LoVo (cell line): ENCODE results near the gene ZNF705A.
"Not testable (repeated sequence)": the region's sequence is repeated elsewhere in the genome, so short reads cannot be mapped to it uniquely, and the experiment has no call there.

Source experiments
- DNase-seq: peaks from one replicate; pipeline ENCODE4 v3.0.0-alpha.2; 2016; ENCODE audit warnings: low spot score

ZNF705A gene

GRCh38 chr12:8184206-8184605 is 27.4 kb downstream of the ZNF705A start:
- DNase-seq = not testable (repeated sequence)

DNA sequence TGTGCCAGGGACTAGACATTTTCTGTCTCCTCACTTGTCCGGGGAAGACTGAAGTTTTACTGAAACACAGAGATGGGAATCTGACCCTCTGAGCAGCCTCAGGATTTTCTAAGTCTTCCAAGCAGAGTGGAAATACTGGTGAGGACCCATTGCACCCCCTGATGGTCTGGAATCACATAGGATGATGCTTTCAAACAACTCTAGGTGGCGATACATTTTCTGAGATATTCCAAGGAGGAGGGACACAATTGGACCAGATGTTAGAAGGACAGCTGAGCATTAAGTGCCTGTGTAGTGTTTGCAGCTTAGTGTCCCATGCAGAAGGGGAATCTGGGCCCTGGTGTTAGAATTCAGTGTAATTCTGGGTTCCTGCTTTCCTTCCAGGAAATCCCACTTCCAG is 31.3 kb downstream of the ZNF705A start:
- DNase-seq = not testable (repeated sequence)

DNA sequence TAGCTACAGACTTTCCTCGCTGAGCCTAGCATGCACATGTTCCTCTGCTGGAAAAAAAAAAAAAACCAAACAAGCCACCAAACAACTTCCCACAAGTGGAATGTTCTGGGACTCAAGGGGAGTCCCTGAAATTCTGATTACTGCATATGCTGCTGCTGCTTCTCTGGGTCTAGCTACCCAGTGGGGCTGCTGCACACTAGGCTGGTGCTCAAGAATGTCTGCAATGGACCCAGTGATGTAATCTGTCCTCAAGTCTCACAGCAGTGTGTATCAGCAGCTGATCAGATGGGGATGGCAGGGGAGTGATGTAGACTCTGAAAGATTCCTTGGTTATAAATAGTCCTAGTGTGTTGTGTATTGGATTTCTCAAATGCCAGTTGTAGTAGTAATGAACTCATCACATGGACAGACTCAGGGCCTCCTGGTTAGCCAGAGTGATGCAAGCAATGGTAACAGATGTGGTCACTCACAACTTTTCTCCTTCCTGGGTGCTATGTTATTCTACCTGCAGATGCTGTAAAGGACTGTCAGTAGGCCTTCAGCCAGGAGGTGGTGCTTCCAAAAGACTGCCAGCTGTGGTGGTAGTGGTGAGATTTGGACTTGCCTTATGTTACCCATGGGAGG is 41.0 kb downstream of the ZNF705A start:
- not testable (repeated sequence) for DNase-seq

DNA sequence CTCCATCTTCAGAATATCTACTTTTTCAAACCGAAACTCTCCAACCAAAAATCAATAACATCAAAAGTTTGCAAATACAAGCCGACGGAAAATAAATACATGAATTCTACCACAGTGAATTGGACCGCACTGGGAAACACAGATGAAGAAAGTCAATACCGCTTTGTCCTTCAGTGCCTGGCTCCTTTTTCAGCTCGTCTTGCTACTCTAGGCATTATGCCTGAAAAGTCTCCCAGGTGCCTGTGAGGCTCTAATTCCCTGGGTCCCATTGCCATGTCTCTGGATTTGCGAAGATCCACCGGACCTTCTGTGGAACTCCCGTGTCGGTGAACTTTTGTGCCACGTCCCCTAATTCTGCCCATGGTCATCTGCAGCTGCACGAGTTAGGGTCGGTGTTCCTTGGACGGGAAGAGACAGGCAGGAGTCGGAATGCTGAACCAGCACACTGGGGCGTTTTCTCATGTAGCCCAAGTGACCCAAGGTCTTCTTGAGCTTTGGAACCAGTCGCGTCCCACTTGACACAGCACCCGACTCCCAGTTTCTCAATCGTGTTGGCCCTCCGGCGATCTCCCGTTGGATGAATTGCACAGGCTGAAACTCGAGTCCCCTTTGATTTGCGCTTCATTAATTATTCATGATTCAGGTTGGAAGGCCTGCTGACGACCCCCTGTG is 62.0 kb downstream of the ZNF705A start:
- not testable (repeated sequence) for DNase-seq

DNA sequence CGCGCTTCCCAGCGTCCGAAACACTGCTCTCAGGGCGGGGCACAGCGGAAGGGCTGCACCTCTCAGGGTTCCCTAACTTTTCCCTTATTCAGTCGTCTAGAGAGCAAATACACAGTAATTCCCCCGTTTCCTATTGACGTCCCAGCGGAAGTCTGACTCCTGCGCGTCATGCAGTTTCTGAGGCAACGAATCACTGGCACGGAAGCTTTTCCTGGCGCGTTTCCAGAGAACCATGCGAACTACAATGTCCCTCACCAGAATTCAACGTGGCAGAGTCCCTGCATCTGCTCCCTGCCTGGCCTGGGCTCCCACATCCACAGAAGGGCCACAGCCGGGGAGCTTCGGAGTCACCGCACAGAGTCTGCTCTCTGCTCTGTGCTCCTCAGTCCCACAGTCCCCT is 64.6 kb downstream of the ZNF705A start:
- not testable (repeated sequence) for DNase-seq

DNA sequence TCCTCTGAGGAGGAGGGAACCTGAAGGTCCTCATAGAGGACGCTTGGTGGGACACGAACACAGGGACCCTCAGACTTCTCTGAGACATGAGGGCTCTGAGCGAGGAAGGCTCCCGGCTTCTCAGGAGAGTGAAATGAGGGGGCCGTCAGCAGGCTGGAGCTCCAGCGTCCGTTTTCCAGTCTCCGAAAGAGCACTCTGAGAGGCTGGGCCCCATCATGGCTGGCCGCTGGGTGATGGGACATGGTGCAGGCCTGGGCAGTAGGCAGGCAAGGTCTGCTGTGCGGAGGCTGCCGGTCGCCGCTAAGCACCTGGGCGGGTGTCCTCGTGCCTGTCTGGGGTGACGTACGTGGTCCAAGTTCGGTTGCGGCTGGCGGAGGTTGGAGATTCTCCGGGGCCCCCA is 65.0 kb downstream of the ZNF705A start:
- not testable (repeated sequence) for DNase-seq

- DNase-seq = not testable (repeated sequence)
These were observed 65.5 kb downstream of the ZNF705A start for GRCh38 chr12:8222303-8222702.

GRCh38 chr12:8223646-8224045 is 66.8 kb downstream of the ZNF705A start:
- not testable (repeated sequence) for DNase-seq

DNA sequence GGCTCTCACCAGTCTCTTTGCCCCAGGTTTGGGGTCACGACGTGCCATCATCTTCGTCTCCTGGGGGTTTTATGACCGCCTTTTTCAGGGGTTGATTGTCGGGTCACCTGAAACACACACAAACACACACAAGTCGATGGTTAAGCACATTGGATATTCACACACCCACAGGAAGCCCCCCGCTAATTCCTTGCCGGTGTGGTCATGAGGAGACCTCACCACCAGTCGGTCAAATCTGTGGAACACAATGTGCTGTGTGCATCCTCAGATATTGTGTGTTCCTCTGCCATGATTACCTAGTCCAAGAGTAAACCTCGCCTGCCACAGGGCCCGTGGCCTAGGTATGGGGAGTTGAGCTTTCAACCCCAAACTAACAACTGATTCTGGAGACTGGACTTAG is 68.0 kb downstream of the ZNF705A start:
- DNase-seq = not testable (repeated sequence)

DNA sequence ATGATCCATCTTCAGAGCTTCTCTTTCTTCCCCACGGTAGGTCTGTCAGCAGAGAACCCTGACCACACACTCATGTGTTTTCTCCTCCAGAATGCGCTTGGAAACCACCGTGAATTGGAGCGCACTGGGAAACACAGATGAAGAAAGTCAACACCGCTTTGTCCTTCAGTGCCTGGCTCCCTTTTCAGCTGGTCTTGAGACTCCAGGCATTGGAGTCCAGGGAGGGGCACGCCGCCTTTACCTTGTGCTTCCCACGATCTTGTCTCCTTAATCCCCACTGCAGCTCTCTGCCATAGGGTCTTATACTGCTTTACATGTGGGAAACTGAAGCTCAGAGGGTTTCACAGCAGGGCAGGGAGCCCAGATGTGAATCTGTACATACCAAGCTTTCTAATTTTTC is 69.5 kb downstream of the ZNF705A start:
- DNase-seq = no peak

- not testable (repeated sequence) for DNase-seq
These were observed 70.3 kb downstream of the ZNF705A start, which contains the start of gene FAM90A1 for GRCh38 chr12:8226992-8227731. Gene FAM90A1, minus strand, starts transcription at chr12:8227618. Its CDS starts 2,786 bp downstream, at chr12:8224832.

DNA sequence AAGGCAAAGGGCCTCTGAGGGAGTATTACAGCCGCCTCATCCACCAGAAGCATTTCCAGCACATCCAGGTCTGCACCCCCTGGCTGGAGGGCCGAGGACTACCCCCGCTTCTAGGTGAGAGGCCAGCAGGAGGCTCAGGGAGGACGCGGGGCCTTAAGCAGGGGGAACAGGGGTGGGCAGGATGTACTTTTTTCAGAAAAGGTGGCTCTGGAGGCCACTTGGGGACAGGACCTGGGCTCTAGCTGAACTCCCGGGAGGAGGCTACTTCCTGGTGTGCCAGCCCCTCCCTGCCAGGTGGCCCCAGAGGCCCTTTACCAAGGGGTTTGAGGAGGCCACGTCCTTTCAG is 70.9 kb downstream of the ZNF705A start:
- DNase-seq = not testable (repeated sequence)

GRCh38 chr12:8228607-8229006 is 71.8 kb downstream of the ZNF705A start:
- not testable (repeated sequence) for DNase-seq

DNA sequence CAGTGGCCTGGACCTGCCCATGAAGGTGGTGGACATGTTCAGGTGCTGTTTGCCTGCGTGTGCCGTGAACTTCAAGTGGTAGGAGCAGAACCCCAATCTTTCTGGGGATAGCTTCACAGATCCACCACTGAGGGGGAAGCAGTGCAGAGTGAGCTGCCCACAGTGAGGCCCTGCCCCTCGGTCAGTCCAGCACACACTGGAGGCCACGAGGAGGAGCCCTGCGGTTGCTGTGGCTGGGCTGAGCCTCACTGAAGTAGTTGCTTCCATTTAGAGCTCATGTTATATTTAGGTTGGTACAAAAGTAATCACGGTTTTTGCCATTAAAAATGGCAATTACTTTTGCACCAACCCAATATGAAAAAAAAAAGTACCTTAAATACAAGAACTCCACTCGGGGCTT is 72.7 kb downstream of the ZNF705A start:
- DNase-seq = not testable (repeated sequence)
